Measurements from ENCODE around the gene OPRD1.
"Not testable (repeated sequence)": the region's sequence is repeated elsewhere in the genome, so short reads cannot be mapped to it uniquely, and the experiment has no call there.

DNA sequence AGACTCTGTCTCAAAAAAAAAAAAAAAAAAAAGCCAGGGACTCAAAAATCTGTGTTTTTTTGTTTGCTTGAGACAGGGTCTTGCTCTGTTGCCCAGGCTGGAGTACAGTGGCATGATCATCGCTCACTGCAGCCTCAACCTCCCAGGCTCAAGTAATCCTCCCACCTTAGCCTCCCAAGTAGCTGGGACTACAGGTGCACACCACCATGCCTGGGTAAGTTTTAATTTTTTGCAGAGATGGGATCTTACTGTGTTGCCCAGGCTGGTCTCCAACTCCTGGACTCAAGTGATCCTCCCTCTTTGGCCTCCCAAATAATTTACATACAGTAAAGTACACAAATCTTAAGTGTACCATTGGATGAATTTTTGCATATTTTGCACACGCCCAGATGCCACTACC is 20.0 kb upstream of the OPRD1 start:
- not testable (repeated sequence) for TF ChIP-seq CTCF (IDR thresholded peaks at IDR 0.05); POLR2A (IDR thresholded peaks at IDR 0.05; ENCODE audit: low read depth); POLR2AphosphoS5 (IDR thresholded peaks at IDR 0.05); EP300 (IDR thresholded peaks at IDR 0.05)

Data from esophagus muscularis mucosa (tissue), 4 donors.